Measurements from ENCODE around the gene NR0B2. TPM values are rescaled to one million over a fixed set of nuclear protein-coding genes. Genes with fewer than 3 reads are reported as not detected.

NR0B2 gene
- total and polyA plus RNA-seq, 10 of the 15 experiments (the other 5 are each of a cell fraction or from before 2014, with no cell fraction given) = not detected

- no peak overlapping the region for H3K27ac ChIP-seq (ENCODE audit: control insufficient read depth, insufficient read depth)
- H3K4me3 ChIP-seq = no peak overlapping the region
- FAIRE-seq (no peak), ATAC-seq (no peak), DNase-seq (ENCODE audit: low read depth, low spot score) (no peak)
- ChIA-PET RAD21 (ENCODE audit: unreplicated experiment) (interaction anchor here (0.7 to 1.6 kb wide), 2 partner anchors 41 to 53 kb away, joined by 3 to 4 read pairs; no protein-coding TSS in a partner anchor), POLR2A (no interaction called here), CTCF (interaction anchor here (0.7 to 3.2 kb wide), 12 partner anchors 10 to 260 kb away, joined by 3 to 13 read pairs (median 4); no protein-coding TSS in a partner anchor), SMC1A (ENCODE audit: uncharacterized antibody, unreplicated experiment) (interaction anchor here (2.3 kb wide), 1 partner anchor 24 kb away, joined by 7 read pairs; no protein-coding TSS in a partner anchor)
- no peak overlapping the region for H3K4me2 ChIP-seq (ENCODE audit: control insufficient read depth, insufficient read depth)
- no peak for TF ChIP-seq ZNF217 (IDR thresholded peaks at IDR 0.05)
- no peak for TF ChIP-seq MYB (IDR thresholded peaks at IDR 0.05; ENCODE audit: borderline replicate concordance, low read depth, low read length)
- no TSS peak for BruUV-seq (replicated peaks)
- WGBS (ENCODE audit: insufficient coverage, insufficient replicate concordance, low lambda C conversion rate, missing lambda C conversion rate) = 70% methylated on average over 7 of the region's 7 CpGs
- no peaks in the 10 kb centered on the region for H3K27me3 ChIP-seq (replicated peaks in 1 of 2; ENCODE audit: control insufficient read depth in 2 of 2, insufficient read depth in 2 of 2, low read length in 1 of 2)
- H3K4me1 ChIP-seq (ENCODE audit: control insufficient read depth, insufficient read depth, low read length) = peaks cover 16% of the 10 kb centered on the region
- intact Hi-C loops (cut with micrococcal nuclease; ENCODE audit: unreplicated experiment) (no loop called here), in situ Hi-C loops (cut with MboI) (no loop called here)
- no peaks in the 10 kb centered on the region for H4K20me1 ChIP-seq (ENCODE audit: control insufficient read depth, insufficient read depth)
- H3K9ac ChIP-seq (ENCODE audit: control insufficient read depth, insufficient read depth, low read length) = no peak overlapping the region
- no peaks in the 10 kb centered on the region; a peak in 2 of 4 replicates for H3K36me3 ChIP-seq (ENCODE audit: control insufficient read depth in 2 of 2, insufficient read depth in 2 of 2, low read length in 1 of 2)
- no peaks in the 10 kb centered on the region; the same call in 1 of the 2 replicates for H3K79me2 ChIP-seq (ENCODE audit: control insufficient read depth, insufficient read depth, low read length)
- no peaks in the 10 kb centered on the region for H3K9me3 ChIP-seq (replicated peaks; ENCODE audit: control insufficient read depth, insufficient read depth, low read length)
- H2AFZ ChIP-seq (ENCODE audit: control insufficient read depth, low read depth, low read length) = no peak overlapping the region
Observed at GRCh38 chr1:26861889-26862378, 51.8 kb downstream of the NR0B2 start.

Other genes with a start within 250 kb of the NR0B2 start
Only the 7 nearest of the 11 such genes appear.
- 22.0 and 25.0 TPM in 2 replicates for gene ZDHHC18, start 87.3 kb downstream of the NR0B2 start, total RNA-seq (2014; rRNA removed)
- 17.3 and 17.6 TPM in 2 replicates for gene ZDHHC18, start 87.3 kb downstream of the NR0B2 start, total RNA-seq (2014; rRNA removed; fragmentation: Illumina TruSeq; extraction: Trizol)
- gene ZDHHC18, start 87.3 kb downstream of the NR0B2 start, total RNA-seq (2021) = 34.4 and 35.9 TPM in 2 replicates
- 41.8 and 81.2 TPM in 2 replicates for gene ZDHHC18, start 87.3 kb downstream of the NR0B2 start, polyA plus RNA-seq (2011; rRNA removed)
- 31.7 and 39.1 TPM in 2 replicates for gene ZDHHC18, start 87.3 kb downstream of the NR0B2 start, polyA plus RNA-seq (2014; fragmentation: Illumina TruSeq; extraction: Trizol)
- 1 to 10 TPM in 1 of 2 experiments, under 1 TPM in 1; 0.40 to 1.2 TPM for gene ZDHHC18, start 87.3 kb downstream of the NR0B2 start, polyA plus RNA-seq (2014; fragmentation: Nextera tagmentation; extraction: Ambion mirVana)
- gene ZDHHC18, start 87.3 kb downstream of the NR0B2 start, polyA plus RNA-seq (2014; rRNA removed) = 40.7 and 42.7 TPM in 2 replicates
- gene ZDHHC18, start 87.3 kb downstream of the NR0B2 start, polyA plus RNA-seq (2016; fragmentation: Nextera tagmentation; extraction: Ambion mirVana) = 1 to 10 TPM; 1.3 to 2.0 TPM
- gene SFN, start 50.8 kb downstream of the NR0B2 start, total RNA-seq (2014; rRNA removed) = 2.0 and 2.7 TPM in 2 replicates
- 1.7 and 2.1 TPM in 2 replicates for gene SFN, start 50.8 kb downstream of the NR0B2 start, total RNA-seq (2014; rRNA removed; fragmentation: Illumina TruSeq; extraction: Trizol)
- 2.9 and 4.1 TPM in 2 replicates for gene SFN, start 50.8 kb downstream of the NR0B2 start, total RNA-seq (2021)
- 0.06 and 0.19 TPM in 2 replicates for gene SFN, start 50.8 kb downstream of the NR0B2 start, polyA plus RNA-seq (2011; rRNA removed)
- gene SFN, start 50.8 kb downstream of the NR0B2 start, polyA plus RNA-seq (2014; fragmentation: Illumina TruSeq; extraction: Trizol) = 0.14 and 1.2 TPM in 2 replicates
- gene SFN, start 50.8 kb downstream of the NR0B2 start, polyA plus RNA-seq (2014; fragmentation: Nextera tagmentation; extraction: Ambion mirVana) = under 1 TPM; 0.27 to 0.33 TPM
- gene SFN, start 50.8 kb downstream of the NR0B2 start, polyA plus RNA-seq (2014; rRNA removed) = 2.7 and 3.2 TPM in 2 replicates
- gene SFN, start 50.8 kb downstream of the NR0B2 start, polyA plus RNA-seq (2016; fragmentation: Nextera tagmentation; extraction: Ambion mirVana) = under 1 TPM; 0.63 to 0.82 TPM
- 17.6 and 20.6 TPM in 2 replicates for gene GPN2, start 23.7 kb downstream of the NR0B2 start, total RNA-seq (2014; rRNA removed)
- gene GPN2, start 23.7 kb downstream of the NR0B2 start, total RNA-seq (2014; rRNA removed; fragmentation: Illumina TruSeq; extraction: Trizol) = 12.2 and 15.8 TPM in 2 replicates
- 41.1 and 47.8 TPM in 2 replicates for gene GPN2, start 23.7 kb downstream of the NR0B2 start, total RNA-seq (2021)
- gene GPN2, start 23.7 kb downstream of the NR0B2 start, polyA plus RNA-seq (2011; rRNA removed) = 28.3 and 61.4 TPM in 2 replicates
- 15.3 and 17.7 TPM in 2 replicates for gene GPN2, start 23.7 kb downstream of the NR0B2 start, polyA plus RNA-seq (2014; fragmentation: Illumina TruSeq; extraction: Trizol)
- gene GPN2, start 23.7 kb downstream of the NR0B2 start, polyA plus RNA-seq (2014; fragmentation: Nextera tagmentation; extraction: Ambion mirVana) = 10 to 100 TPM in 1 of 2 experiments, 1 to 10 TPM in 1; 8.3 to 17.4 TPM
- 28.9 and 32.7 TPM in 2 replicates for gene GPN2, start 23.7 kb downstream of the NR0B2 start, polyA plus RNA-seq (2014; rRNA removed)
- 10 to 100 TPM; 51.1 to 59.7 TPM for gene GPN2, start 23.7 kb downstream of the NR0B2 start, polyA plus RNA-seq (2016; fragmentation: Nextera tagmentation; extraction: Ambion mirVana)
- 9.2 and 10.1 TPM in 2 replicates for gene GPATCH3, start 13.5 kb downstream of the NR0B2 start, total RNA-seq (2014; rRNA removed)
- 5.8 and 7.5 TPM in 2 replicates for gene GPATCH3, start 13.5 kb downstream of the NR0B2 start, total RNA-seq (2014; rRNA removed; fragmentation: Illumina TruSeq; extraction: Trizol)
- 11.5 and 13.4 TPM in 2 replicates for gene GPATCH3, start 13.5 kb downstream of the NR0B2 start, total RNA-seq (2021)
- gene GPATCH3, start 13.5 kb downstream of the NR0B2 start, polyA plus RNA-seq (2011; rRNA removed) = 2.5 and 4.5 TPM in 2 replicates
- 4.8 and 7.8 TPM in 2 replicates for gene GPATCH3, start 13.5 kb downstream of the NR0B2 start, polyA plus RNA-seq (2014; fragmentation: Illumina TruSeq; extraction: Trizol)
- gene GPATCH3, start 13.5 kb downstream of the NR0B2 start, polyA plus RNA-seq (2014; fragmentation: Nextera tagmentation; extraction: Ambion mirVana) = 1 to 10 TPM in 1 of 2 experiments, under 1 TPM in 1; 0.56 to 2.9 TPM
- gene GPATCH3, start 13.5 kb downstream of the NR0B2 start, polyA plus RNA-seq (2014; rRNA removed) = 9.6 and 11.8 TPM in 2 replicates
- 10 to 100 TPM; 11.2 to 12.9 TPM for gene GPATCH3, start 13.5 kb downstream of the NR0B2 start, polyA plus RNA-seq (2016; fragmentation: Nextera tagmentation; extraction: Ambion mirVana)
- 71.4 and 76.0 TPM in 2 replicates for gene NUDC, start 7.8 kb upstream of the NR0B2 start, total RNA-seq (2014; rRNA removed)
- gene NUDC, start 7.8 kb upstream of the NR0B2 start, total RNA-seq (2014; rRNA removed; fragmentation: Illumina TruSeq; extraction: Trizol) = 50.3 and 58.7 TPM in 2 replicates
- gene NUDC, start 7.8 kb upstream of the NR0B2 start, total RNA-seq (2021) = 75.4 and 77.6 TPM in 2 replicates
- 15.8 and 34.9 TPM in 2 replicates for gene NUDC, start 7.8 kb upstream of the NR0B2 start, polyA plus RNA-seq (2011; rRNA removed)
- 39.3 and 76.3 TPM in 2 replicates for gene NUDC, start 7.8 kb upstream of the NR0B2 start, polyA plus RNA-seq (2014; fragmentation: Illumina TruSeq; extraction: Trizol)
- gene NUDC, start 7.8 kb upstream of the NR0B2 start, polyA plus RNA-seq (2014; fragmentation: Nextera tagmentation; extraction: Ambion mirVana) = 10 to 100 TPM in 1 of 2 experiments, 1 to 10 TPM in 1; 5.5 to 15.1 TPM
- 51.8 and 58.8 TPM in 2 replicates for gene NUDC, start 7.8 kb upstream of the NR0B2 start, polyA plus RNA-seq (2014; rRNA removed)
- 100 to 1,000 TPM; 208 to 227 TPM for gene NUDC, start 7.8 kb upstream of the NR0B2 start, polyA plus RNA-seq (2016; fragmentation: Nextera tagmentation; extraction: Ambion mirVana)
- 0.27 TPM in 1 of 2 replicates, not detected in the other for gene KDF1, start 46.5 kb upstream of the NR0B2 start, total RNA-seq (2014; rRNA removed)
- not detected in 2 replicates for gene KDF1, start 46.5 kb upstream of the NR0B2 start, total RNA-seq (2014; rRNA removed; fragmentation: Illumina TruSeq; extraction: Trizol)
- 0.24 TPM in 1 of 2 replicates, not detected in the other for gene KDF1, start 46.5 kb upstream of the NR0B2 start, total RNA-seq (2021)
- gene KDF1, start 46.5 kb upstream of the NR0B2 start, polyA plus RNA-seq (2011; rRNA removed) = 0.04 TPM in 1 of 2 replicates, not detected in the other
- gene KDF1, start 46.5 kb upstream of the NR0B2 start, polyA plus RNA-seq (2014; fragmentation: Illumina TruSeq; extraction: Trizol) = 0.03 TPM in 1 of 2 replicates, not detected in the other
- not detected for gene KDF1, start 46.5 kb upstream of the NR0B2 start, polyA plus RNA-seq (2014; fragmentation: Nextera tagmentation; extraction: Ambion mirVana)
- gene KDF1, start 46.5 kb upstream of the NR0B2 start, polyA plus RNA-seq (2014; rRNA removed) = not detected in 2 replicates
- under 1 TPM in 1 of 2 experiments, not detected in 1; 0.13 TPM for gene KDF1, start 46.5 kb upstream of the NR0B2 start, polyA plus RNA-seq (2016; fragmentation: Nextera tagmentation; extraction: Ambion mirVana)
- not detected in 2 replicates for gene TRNP1, start 79.7 kb upstream of the NR0B2 start, total RNA-seq (2014; rRNA removed)
- not detected in 2 replicates for gene TRNP1, start 79.7 kb upstream of the NR0B2 start, total RNA-seq (2014; rRNA removed; fragmentation: Illumina TruSeq; extraction: Trizol)
- 0.11 and 0.13 TPM in 2 replicates for gene TRNP1, start 79.7 kb upstream of the NR0B2 start, total RNA-seq (2021)
- not detected in 2 replicates for gene TRNP1, start 79.7 kb upstream of the NR0B2 start, polyA plus RNA-seq (2011; rRNA removed)
- not detected in 2 replicates for gene TRNP1, start 79.7 kb upstream of the NR0B2 start, polyA plus RNA-seq (2014; fragmentation: Illumina TruSeq; extraction: Trizol)
- gene TRNP1, start 79.7 kb upstream of the NR0B2 start, polyA plus RNA-seq (2014; fragmentation: Nextera tagmentation; extraction: Ambion mirVana) = not detected
- gene TRNP1, start 79.7 kb upstream of the NR0B2 start, polyA plus RNA-seq (2014; rRNA removed) = not detected in 2 replicates
- not detected for gene TRNP1, start 79.7 kb upstream of the NR0B2 start, polyA plus RNA-seq (2016; fragmentation: Nextera tagmentation; extraction: Ambion mirVana)